WI38 (cell line): ENCODE data around the gene LRPAP1.

Source experiments
- H3K4me3 ChIP-seq: 2 replicates; pipeline ENCODE4 v1.5.1; 2011; ENCODE audit warnings: low read depth, mild to moderate bottlenecking, control low read depth, low read length
- CTCF ChIP-seq: IDR thresholded peaks from 2 replicates; pipeline ENCODE4 v1.5.1; 2012; ENCODE audit warnings: low read depth, mild to moderate bottlenecking, control low read depth, low read length

Gene LRPAP1

DNA sequence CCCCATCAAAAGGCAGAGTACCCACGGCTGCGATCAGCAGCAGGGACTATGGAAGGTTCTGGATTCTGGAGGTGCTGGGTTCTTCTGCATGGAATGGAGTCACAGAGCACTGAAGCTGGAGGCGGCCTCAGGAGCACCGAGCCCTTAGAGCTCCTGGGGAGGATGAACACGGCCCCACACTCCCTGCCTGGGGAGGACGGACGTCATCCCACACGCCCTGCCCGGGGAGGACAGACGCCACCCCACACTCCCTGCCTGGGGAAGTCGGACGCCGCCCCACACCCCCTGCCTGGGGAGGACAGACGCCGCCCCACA lies 9.9 kb downstream of the LRPAP1 start:
- no peak for TF ChIP-seq CTCF

GRCh38 chr4:3521621-3522325 lies 10.4 kb downstream of the LRPAP1 start:
- no peak for TF ChIP-seq CTCF
- no peak overlapping the region for H3K4me3 ChIP-seq

More for the DNA sequence above, 9.9 kb downstream of the LRPAP1 start:
- no peak overlapping the region for H3K4me3 ChIP-seq

DNA sequence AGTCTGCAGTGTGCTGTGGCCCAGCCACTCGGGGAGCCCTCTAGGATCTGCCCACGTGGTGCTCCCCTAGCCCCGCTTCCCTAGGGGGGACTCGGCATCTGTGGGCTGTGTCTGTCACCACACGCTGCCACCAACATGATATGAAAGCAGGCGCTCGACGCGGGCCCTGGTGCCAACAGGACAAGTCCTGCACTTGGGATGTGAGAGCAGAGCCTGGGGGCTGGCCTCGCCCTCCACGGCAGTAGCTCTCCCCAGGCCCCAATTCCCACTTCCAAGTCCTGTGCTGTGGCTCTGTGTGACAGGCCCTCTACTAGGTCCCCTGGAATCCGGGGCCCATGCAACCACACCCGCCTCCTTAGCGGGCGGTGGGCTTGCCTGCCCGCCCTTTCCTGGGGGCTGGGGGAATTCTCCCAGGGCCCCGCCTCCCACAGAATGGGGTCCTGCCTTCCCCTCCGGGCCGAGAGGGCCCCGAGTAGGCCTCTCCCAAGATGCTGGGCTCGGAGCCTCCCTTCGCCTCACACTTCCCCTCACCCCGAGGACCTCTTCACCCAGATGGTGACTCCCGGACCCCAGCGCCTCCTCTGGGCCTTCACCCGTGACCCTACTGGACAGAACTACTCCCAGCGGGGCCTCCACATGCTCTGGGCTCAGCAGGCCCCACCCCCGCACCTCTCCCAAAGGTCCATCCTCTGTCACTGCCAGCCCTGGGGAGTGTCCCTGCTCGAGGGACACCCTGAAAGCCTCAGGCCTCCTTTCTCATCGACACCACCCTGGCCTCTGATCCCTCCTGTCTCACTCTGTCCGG lies 11.2 kb downstream of the LRPAP1 start:
- no peak overlapping the region for H3K4me3 ChIP-seq
- TF ChIP-seq CTCF = no peak

DNA sequence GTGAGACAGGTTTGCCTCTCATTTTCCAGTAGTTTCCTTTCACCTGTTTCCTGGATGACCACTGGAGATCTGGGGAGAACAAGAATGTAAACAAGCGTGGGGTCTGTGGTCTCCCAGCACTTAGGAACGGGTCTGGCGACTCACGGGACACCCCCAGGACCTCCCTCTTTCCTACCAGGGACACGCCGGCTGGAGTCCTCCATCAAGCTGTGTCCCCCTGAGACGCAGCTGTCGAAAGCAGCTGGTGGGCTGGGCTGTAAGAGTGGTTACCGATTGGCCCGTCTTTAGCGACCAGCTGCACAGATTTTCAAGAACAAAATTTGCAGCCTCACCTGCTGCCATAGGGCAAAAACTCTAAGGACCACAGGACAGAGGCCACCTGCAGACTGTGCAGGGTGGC lies 11.9 kb downstream of the LRPAP1 start:
- TF ChIP-seq CTCF = no peak
- no peak overlapping the region for H3K4me3 ChIP-seq

DNA sequence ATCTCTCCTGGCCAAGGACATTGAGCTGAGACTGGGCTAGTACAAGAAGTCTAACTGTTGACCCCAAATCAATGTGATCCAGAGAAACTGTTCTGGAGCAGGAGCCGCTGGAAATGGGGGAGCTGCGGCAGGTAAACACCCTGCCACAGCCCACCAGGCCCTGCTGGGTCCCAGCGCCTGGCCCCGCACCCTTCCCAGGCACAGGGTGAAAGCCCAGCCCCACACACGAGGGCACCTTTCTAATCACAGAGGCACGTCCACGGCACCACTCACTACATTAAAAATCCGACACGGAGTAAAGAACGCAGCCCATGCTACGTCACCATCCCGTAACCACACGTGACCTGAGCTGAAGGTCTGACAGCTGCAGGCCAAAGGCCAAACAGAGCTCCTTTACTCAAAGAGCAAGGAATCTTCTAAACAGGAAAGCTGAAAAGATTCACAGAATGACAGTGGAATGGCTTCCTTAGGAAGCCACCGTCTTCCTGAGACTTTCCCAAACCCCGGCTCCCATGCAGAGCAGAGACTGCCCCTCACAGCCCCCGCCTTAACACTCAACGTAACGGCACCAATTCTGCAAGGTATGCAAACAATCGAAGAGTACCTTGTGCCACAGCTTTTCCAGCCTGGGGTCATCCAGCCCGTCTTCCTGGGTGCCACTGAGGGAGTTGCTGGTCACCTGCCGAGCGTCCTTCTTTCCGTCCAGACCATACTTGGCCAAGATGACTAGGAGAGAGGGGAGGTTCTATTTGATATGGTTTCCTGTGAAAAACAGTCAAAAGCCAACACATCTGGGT lies 12.6 kb downstream of the LRPAP1 start:
- TF ChIP-seq CTCF = no peak
- H3K4me3 ChIP-seq = no peak overlapping the region

DNA sequence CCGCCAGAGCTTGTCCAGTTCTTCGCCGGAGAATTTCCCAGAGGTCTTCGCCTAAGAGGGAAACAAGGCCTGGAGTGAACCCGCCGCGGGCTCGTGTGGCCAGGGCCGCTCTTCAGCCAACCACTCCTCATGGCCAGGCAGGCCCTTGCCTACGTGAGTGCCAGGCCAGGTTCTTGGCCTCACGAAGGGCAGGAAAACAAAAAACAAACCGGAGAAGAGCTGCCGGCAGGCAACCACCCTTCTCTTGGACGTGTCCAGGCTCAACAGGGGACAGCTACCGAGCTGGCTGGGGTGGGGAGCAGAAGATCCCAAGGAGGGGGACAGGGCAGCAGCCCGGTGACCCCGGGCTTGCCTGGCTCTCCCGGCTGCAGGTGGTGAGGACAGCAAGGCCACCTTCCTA lies 13.3 kb downstream of the LRPAP1 start:
- H3K4me3 ChIP-seq = no peak overlapping the region
- TF ChIP-seq CTCF = no peak

GRCh38 chr4:3518511-3518880 lies 13.7 kb downstream of the LRPAP1 start:
- TF ChIP-seq CTCF = no peak
- no peak overlapping the region for H3K4me3 ChIP-seq
